ENCODE measurements around the gene BANP.

BANP gene

GRCh38 chr16:88045820-88046303 is 94.6 kb downstream of the BANP start:
- Histone ChIP-seq H2BK12ac (ENCODE audit: low read length in 2 of 2) (no peak overlapping the region), H2AK5ac (ENCODE audit: low read length, severe bottlenecking) (no peak overlapping the region), H3K18ac (ENCODE audit: low read depth in 1 of 2, low read length in 2 of 2) (no peak overlapping the region), H3K4me1 (ENCODE audit: control insufficient read depth, insufficient read depth, low read depth, low read length) (no peaks in the 10 kb centered on the region), H3K79me1 (replicated peaks; ENCODE audit: low read length, poor library complexity, severe bottlenecking) (peaks cover 9% of the 10 kb centered on the region), H3K27ac (ENCODE audit: low read length, poor library complexity, severe bottlenecking) (no peak overlapping the region), H4K8ac (ENCODE audit: low read length) (no peak overlapping the region), H3K23ac (ENCODE audit: low read length in 2 of 2) (no peak overlapping the region), H3K4me2 (ENCODE audit: low read length, poor library complexity, severe bottlenecking) (no peak overlapping the region), H3K14ac (ENCODE audit: low read length in 2 of 2) (no peak overlapping the region), H3K9ac (ENCODE audit: low read length) (no peak overlapping the region), H3K36me3 (ENCODE audit: control insufficient read depth in 1 of 2, insufficient read depth in 2 of 2, low read depth in 1 of 2, low read length in 2 of 2) (peaks cover 13 to 45% of the 10 kb centered on the region in 2 experiments), H2BK120ac (ENCODE audit: low read depth, low read length) (no peak overlapping the region), H2AFZ (ENCODE audit: low read depth, low read length) (no peak overlapping the region), H4K91ac (ENCODE audit: low read length) (no peak overlapping the region), H3K4me3 (ENCODE audit: insufficient read depth in 1 of 2, low read depth in 1 of 2, low read length in 2 of 2) (no peak overlapping the region), H3K4ac (ENCODE audit: low read depth in 1 of 2, low read length in 2 of 2) (no peak overlapping the region), H2BK5ac (ENCODE audit: low read depth, low read length, poor library complexity, severe bottlenecking) (no peak overlapping the region), H3K27me3 (ENCODE audit: control insufficient read depth in 1 of 2, insufficient read depth in 1 of 2, low read length in 2 of 2) (no peaks in the 10 kb centered on the region), H2BK15ac (ENCODE audit: low read depth, poor library complexity, severe bottlenecking) (no peak overlapping the region), H3K9me3 (ENCODE audit: control insufficient read depth, low read length) (no peaks in the 10 kb centered on the region)
- WGBS, result 92% methylated on average over 18 of the region's 18 CpGs
- no peak for DNase-seq

GRCh38 chr16:88047462-88047861 is 96.2 kb downstream of the BANP start:
- no peak overlapping the region for H2BK15ac ChIP-seq (ENCODE audit: low read depth, poor library complexity, severe bottlenecking)
- H2AFZ ChIP-seq (ENCODE audit: low read depth, low read length), result no peak overlapping the region
- H3K4me1 ChIP-seq (ENCODE audit: control insufficient read depth, insufficient read depth, low read depth, low read length), result no peaks in the 10 kb centered on the region
- H3K79me1 ChIP-seq (replicated peaks; ENCODE audit: low read length, poor library complexity, severe bottlenecking), result peaks cover 12% of the 10 kb centered on the region
- no peak overlapping the region for H3K14ac ChIP-seq (ENCODE audit: low read length in 2 of 2)
- no peak overlapping the region for H3K23ac ChIP-seq (ENCODE audit: low read length in 2 of 2)
- no peak overlapping the region for H3K4me2 ChIP-seq (ENCODE audit: low read length, poor library complexity, severe bottlenecking)
- no peak overlapping the region for H3K4ac ChIP-seq (ENCODE audit: low read depth in 1 of 2, low read length in 2 of 2)
- no peak overlapping the region for H4K91ac ChIP-seq (ENCODE audit: low read length)
- WGBS, result 100% methylated on average over 2 of the region's 3 CpGs
- no peak overlapping the region for H3K27ac ChIP-seq (ENCODE audit: low read length, poor library complexity, severe bottlenecking)
- H2BK5ac ChIP-seq (ENCODE audit: low read depth, low read length, poor library complexity, severe bottlenecking), result no peak overlapping the region
- H3K9me3 ChIP-seq (ENCODE audit: control insufficient read depth, low read length), result no peaks in the 10 kb centered on the region
- H3K4me3 ChIP-seq (ENCODE audit: insufficient read depth in 1 of 2, low read depth in 1 of 2, low read length in 2 of 2), result no peak overlapping the region
- H2BK12ac ChIP-seq (ENCODE audit: low read length in 2 of 2), result no peak overlapping the region
- no peak overlapping the region for H3K18ac ChIP-seq (ENCODE audit: low read depth in 1 of 2, low read length in 2 of 2)
- H4K8ac ChIP-seq (ENCODE audit: low read length), result no peak overlapping the region
- no peaks in the 10 kb centered on the region for H3K27me3 ChIP-seq (ENCODE audit: control insufficient read depth in 1 of 2, insufficient read depth in 1 of 2, low read length in 2 of 2)
- DNase-seq, result no peak
- peaks cover 17 to 44% of the 10 kb centered on the region in 2 experiments for H3K36me3 ChIP-seq (ENCODE audit: control insufficient read depth in 1 of 2, insufficient read depth in 2 of 2, low read depth in 1 of 2, low read length in 2 of 2)
- no peak overlapping the region for H3K9ac ChIP-seq (ENCODE audit: low read length)
- no peak overlapping the region for H2BK120ac ChIP-seq (ENCODE audit: low read depth, low read length)
- no peak overlapping the region for H2AK5ac ChIP-seq (ENCODE audit: low read length, severe bottlenecking)

GRCh38 chr16:88048985-88049384 is 97.8 kb downstream of the BANP start:
- no peak for DNase-seq
- Histone ChIP-seq H2BK15ac (ENCODE audit: low read depth, poor library complexity, severe bottlenecking) (no peak overlapping the region), H3K9ac (ENCODE audit: low read length) (no peak overlapping the region)

GRCh38 chr16:88049561-88050545 is 98.6 kb downstream of the BANP start:
- no peaks in the 10 kb centered on the region for H3K4me1 ChIP-seq (ENCODE audit: control insufficient read depth, insufficient read depth, low read depth, low read length)
- no peak overlapping the region for H4K8ac ChIP-seq (ENCODE audit: low read length)
- H4K91ac ChIP-seq (ENCODE audit: low read length), result no peak overlapping the region
- H3K4me3 ChIP-seq (ENCODE audit: insufficient read depth in 1 of 2, low read depth in 1 of 2, low read length in 2 of 2), result no peak overlapping the region
- no peak overlapping the region for H3K18ac ChIP-seq (ENCODE audit: low read depth in 1 of 2, low read length in 2 of 2)
- no peak overlapping the region for H2BK15ac ChIP-seq (ENCODE audit: low read depth, poor library complexity, severe bottlenecking)
- no peak overlapping the region for H2AK5ac ChIP-seq (ENCODE audit: low read length, severe bottlenecking)
- no peak overlapping the region for H3K4me2 ChIP-seq (ENCODE audit: low read length, poor library complexity, severe bottlenecking)
- no peaks in the 10 kb centered on the region for H3K9me3 ChIP-seq (ENCODE audit: control insufficient read depth, low read length)
- no peak overlapping the region for H3K9ac ChIP-seq (ENCODE audit: low read length)
- H3K27me3 ChIP-seq (ENCODE audit: control insufficient read depth in 1 of 2, insufficient read depth in 1 of 2, low read length in 2 of 2), result no peaks in the 10 kb centered on the region
- H2AFZ ChIP-seq (ENCODE audit: low read depth, low read length), result no peak overlapping the region
- no peak overlapping the region for H2BK12ac ChIP-seq (ENCODE audit: low read length in 2 of 2)
- DNase-seq, result no peak
- H2BK120ac ChIP-seq (ENCODE audit: low read depth, low read length), result no peak overlapping the region
- H3K14ac ChIP-seq (ENCODE audit: low read length in 2 of 2), result no peak overlapping the region
- 92% methylated on average over 19 of the region's 25 CpGs for WGBS
- H3K79me1 ChIP-seq (replicated peaks; ENCODE audit: low read length, poor library complexity, severe bottlenecking), result peaks cover 12% of the 10 kb centered on the region
- H3K4ac ChIP-seq (ENCODE audit: low read depth in 1 of 2, low read length in 2 of 2), result no peak overlapping the region
- no peak overlapping the region for H3K27ac ChIP-seq (ENCODE audit: low read length, poor library complexity, severe bottlenecking)
- no peak overlapping the region for H3K23ac ChIP-seq (ENCODE audit: low read length in 2 of 2)
- H2BK5ac ChIP-seq (ENCODE audit: low read depth, low read length, poor library complexity, severe bottlenecking), result no peak overlapping the region
- H3K36me3 ChIP-seq (ENCODE audit: control insufficient read depth in 1 of 2, insufficient read depth in 2 of 2, low read depth in 1 of 2, low read length in 2 of 2), result peaks cover 23 to 44% of the 10 kb centered on the region in 2 experiments

More at GRCh38 chr16:88048985-88049384, 97.8 kb downstream of the BANP start:
- Histone ChIP-seq H2AFZ (ENCODE audit: low read depth, low read length) (no peak overlapping the region), H3K79me1 (replicated peaks; ENCODE audit: low read length, poor library complexity, severe bottlenecking) (peaks cover 12% of the 10 kb centered on the region), H2AK5ac (ENCODE audit: low read length, severe bottlenecking) (no peak overlapping the region), H2BK12ac (ENCODE audit: low read length in 2 of 2) (no peak overlapping the region), H2BK5ac (ENCODE audit: low read depth, low read length, poor library complexity, severe bottlenecking) (no peak overlapping the region), H3K4ac (ENCODE audit: low read depth in 1 of 2, low read length in 2 of 2) (no peak overlapping the region), H3K14ac (ENCODE audit: low read length in 2 of 2) (no peak overlapping the region), H4K91ac (ENCODE audit: low read length) (no peak overlapping the region), H3K36me3 (ENCODE audit: control insufficient read depth in 1 of 2, insufficient read depth in 2 of 2, low read depth in 1 of 2, low read length in 2 of 2) (peaks cover 23 to 44% of the 10 kb centered on the region in 2 experiments), H3K4me1 (ENCODE audit: control insufficient read depth, insufficient read depth, low read depth, low read length) (no peaks in the 10 kb centered on the region), H3K18ac (ENCODE audit: low read depth in 1 of 2, low read length in 2 of 2) (no peak overlapping the region), H3K27me3 (ENCODE audit: control insufficient read depth in 1 of 2, insufficient read depth in 1 of 2, low read length in 2 of 2) (no peaks in the 10 kb centered on the region), H3K4me2 (ENCODE audit: low read length, poor library complexity, severe bottlenecking) (no peak overlapping the region), H2BK120ac (ENCODE audit: low read depth, low read length) (no peak overlapping the region), H3K23ac (ENCODE audit: low read length in 2 of 2) (no peak overlapping the region), H3K27ac (ENCODE audit: low read length, poor library complexity, severe bottlenecking) (no peak overlapping the region), H4K8ac (ENCODE audit: low read length) (no peak overlapping the region), H3K9me3 (ENCODE audit: control insufficient read depth, low read length) (no peaks in the 10 kb centered on the region), H3K4me3 (ENCODE audit: insufficient read depth in 1 of 2, low read depth in 1 of 2, low read length in 2 of 2) (no peak overlapping the region)
- 93% methylated on average over 12 of the region's 15 CpGs for whole genome bisulfite sequencing

Measured in mesenchymal stem cell (in vitro differentiated cells and primary cell).